GM21717 (cell line): ENCODE data around the gene MC5R.
"Not testable (repeated sequence)": the region's sequence is repeated elsewhere in the genome, so short reads cannot be mapped to it uniquely, and the experiment has no call there.

Source experiments
- ATAC-seq: cut with Tn5 transposase; IDR thresholded peaks from one replicate; pipeline ENCODE4 v1.9.1; 2021; ENCODE audit warnings: mild to moderate bottlenecking, moderate library complexity; ENCODE audit not compliant: unreplicated experiment

MC5R gene

GRCh38 chr18:13836559-13836958 is 12.6 kb downstream of the MC5R start:
- ATAC-seq: no peak

- ATAC-seq: no peak
These were observed 25.8 kb downstream of the MC5R start for GRCh38 chr18:13849791-13850190.

- not testable (repeated sequence) for ATAC-seq
These were observed 38.9 kb downstream of the MC5R start for GRCh38 chr18:13862898-13863297.

- no peak for ATAC-seq
These were observed 44.7 kb downstream of the MC5R start for GRCh38 chr18:13868501-13869271.

- no peak for ATAC-seq
These were observed 47.8 kb downstream of the MC5R start for GRCh38 chr18:13871701-13872100.

GRCh38 chr18:13872373-13872772 is 48.4 kb downstream of the MC5R start:
- ATAC-seq: no peak

GRCh38 chr18:13872932-13873331 is 49.0 kb downstream of the MC5R start:
- ATAC-seq: no peak

GRCh38 chr18:13874558-13874957 is 50.6 kb downstream of the MC5R start:
- ATAC-seq: no peak
